K562 treated with DMSO at 1 percent for 48 hours (cell line): ENCODE measurements around the gene NPB. TPM values are rescaled to one million over a fixed set of nuclear protein-coding genes. Genes with fewer than 3 reads are reported as not detected.

Experiments used
- total RNA-seq: library from RNA; unstranded; fragments of 300-600 nt; gene quantifications from 2 replicates; pipeline ENCODE4 v1.2.3, GENCODE V29; 2022; ENCODE audit warnings: low replicate concordance; ENCODE audit errors: extremely low read depth

NPB gene
- not detected in 2 replicates for total RNA-seq

GRCh38 chr17:81902023-81902652 is at the start of gene NPB:
Gene NPB (plus strand): TSS chr17:81902238. CDS start chr17:81902278, 40 bp downstream.

GRCh38 chr17:81859906-81860755 is 41.9 kb upstream of the NPB start, which contains the start of gene P4HB:
Gene P4HB (minus strand): TSS chr17:81860535. CDS start chr17:81860471, 64 bp downstream.

GRCh38 chr17:81870981-81871386 is 31.1 kb upstream of the NPB start, which contains the start of gene ARHGDIA:
Gene ARHGDIA (minus strand): TSS chr17:81871337. CDS start chr17:81869930, 1,407 bp downstream.

GRCh38 chr17:81911277-81911961 is 9.4 kb downstream of the NPB start, which contains the start of gene PCYT2:
Gene PCYT2 (minus strand): TSS chr17:81911399. CDS start chr17:81911355, 44 bp downstream.

GRCh38 chr17:81917565-81918332 is 15.7 kb downstream of the NPB start, which contains the start of gene SIRT7:
Gene SIRT7 (minus strand): TSS chr17:81918176. CDS start chr17:81918131, 45 bp downstream.

GRCh38 chr17:81927653-81928543 is 25.9 kb downstream of the NPB start, which contains the start of gene MAFG:
Gene MAFG (minus strand): TSS chr17:81927735. CDS start chr17:81923185, 4,550 bp downstream.

GRCh38 chr17:81947189-81947588 is 45.2 kb downstream of the NPB start, which contains the start of gene MYADML2:
Gene MYADML2 (minus strand): TSS chr17:81947233. CDS start chr17:81941741, 5,492 bp downstream.

Other genes with a start within 250 kb of the NPB start
- not detected in 2 replicates for gene PDE6G, start 245.7 kb upstream of the NPB start, total RNA-seq
- gene OXLD1, start 235.6 kb upstream of the NPB start, total RNA-seq = not detected in 2 replicates
- not detected in 2 replicates for gene CCDC137, start 235.5 kb upstream of the NPB start, total RNA-seq
- gene ARL16, start 218.4 kb upstream of the NPB start, total RNA-seq = not detected in 2 replicates
- gene HGS, start 218.2 kb upstream of the NPB start, total RNA-seq = not detected in 2 replicates
- not detected in 2 replicates for gene MRPL12, start 198.9 kb upstream of the NPB start, total RNA-seq
- not detected in 2 replicates for gene SLC25A10, start 190.0 kb upstream of the NPB start, total RNA-seq
- gene GCGR, start 98.1 kb upstream of the NPB start, total RNA-seq = not detected in 2 replicates
- gene MCRIP1, start 68.9 kb upstream of the NPB start, total RNA-seq = not detected in 2 replicates
- not detected in 2 replicates for gene PPP1R27, start 67.2 kb upstream of the NPB start, total RNA-seq
- 1,566 TPM in 1 of 2 replicates, not detected in the other for gene P4HB, start 41.7 kb upstream of the NPB start, total RNA-seq
- gene ARHGDIA, start 30.9 kb upstream of the NPB start, total RNA-seq = 847 TPM in 1 of 2 replicates, not detected in the other
- gene ALYREF, start 10.7 kb upstream of the NPB start, total RNA-seq = not detected in 2 replicates
- gene ANAPC11, start 10.5 kb upstream of the NPB start, total RNA-seq = 1,946 TPM in 1 of 2 replicates, not detected in the other
- not detected in 2 replicates for gene PCYT2, start 9.2 kb downstream of the NPB start, total RNA-seq
- gene SIRT7, start 15.9 kb downstream of the NPB start, total RNA-seq = not detected in 2 replicates
- not detected in 2 replicates for gene MAFG, start 25.5 kb downstream of the NPB start, total RNA-seq
- not detected in 2 replicates for gene PYCR1, start 35.1 kb downstream of the NPB start, total RNA-seq
- not detected in 2 replicates for gene MYADML2, start 45.0 kb downstream of the NPB start, total RNA-seq
- not detected in 2 replicates for gene NOTUM, start 58.9 kb downstream of the NPB start, total RNA-seq
- not detected in 2 replicates for gene ASPSCR1, start 75.4 kb downstream of the NPB start, total RNA-seq
- gene CENPX, start 120.6 kb downstream of the NPB start, total RNA-seq = not detected in 2 replicates
- not detected in 2 replicates for gene LRRC45, start 121.1 kb downstream of the NPB start, total RNA-seq
- not detected in 2 replicates for gene RAC3, start 129.4 kb downstream of the NPB start, total RNA-seq
- not detected in 2 replicates for gene DCXR, start 135.5 kb downstream of the NPB start, total RNA-seq
- gene RFNG, start 149.6 kb downstream of the NPB start, total RNA-seq = not detected in 2 replicates
- gene GPS1, start 149.7 kb downstream of the NPB start, total RNA-seq = 331 TPM in 1 of 2 replicates, not detected in the other
- gene DUS1L, start 163.6 kb downstream of the NPB start, total RNA-seq = not detected in 2 replicates
- 80.4 TPM in 1 of 2 replicates, not detected in the other for gene FASN, start 196.0 kb downstream of the NPB start, total RNA-seq